H9 (cell line): ENCODE data around the gene SPTSSB. TPM values are rescaled to one million over a fixed set of nuclear protein-coding genes. Genes with fewer than 3 reads are reported as not detected.

Experiments
- DNase-seq: peaks from one replicate; pipeline ENCODE4 v3.0.0-alpha.2; 2017
- H2AFZ ChIP-seq: one replicate; pipeline ENCODE4 v1.6.1; 2013; ENCODE audit warnings: mild to moderate bottlenecking, low read length, control low read depth, moderate library complexity
- H2AK5ac ChIP-seq: 2 replicates; pipeline ENCODE4 v1.6.1; 2013; ENCODE audit warnings: low read length, control low read depth, mixed read lengths; ENCODE audit not compliant: insufficient read length
- H2BK120ac ChIP-seq: one replicate; pipeline ENCODE4 v1.6.1; 2013; ENCODE audit warnings: low read depth, mild to moderate bottlenecking, low read length, control low read depth, inconsistent platforms; ENCODE audit not compliant: poor library complexity, severe bottlenecking
- H2BK12ac ChIP-seq: 2 replicates; pipeline ENCODE4 v1.6.1; 2013; ENCODE audit warnings: low read length, control low read depth, mixed read lengths, low read depth; ENCODE audit not compliant: insufficient read length
- H2BK15ac ChIP-seq: 2 replicates; pipeline ENCODE4 v1.6.1; 2013; ENCODE audit warnings: low read depth, low read length, control low read depth
- H2BK20ac ChIP-seq: one replicate; pipeline ENCODE4 v1.6.1; 2013; ENCODE audit warnings: low read depth, mild to moderate bottlenecking, low read length, control low read depth, inconsistent platforms; ENCODE audit not compliant: poor library complexity, severe bottlenecking
- H2BK5ac ChIP-seq: 2 replicates; pipeline ENCODE4 v1.6.1; 2013; ENCODE audit warnings: low read length, control low read depth, mixed read lengths; ENCODE audit not compliant: insufficient read length
- H3K14ac ChIP-seq: 2 replicates; pipeline ENCODE4 v1.6.1; 2013; ENCODE audit warnings: low read length, control low read depth; ENCODE audit not compliant: insufficient read depth
- H3K18ac ChIP-seq: 2 replicates; pipeline ENCODE4 v1.6.1; 2013; ENCODE audit warnings: low read depth, mild to moderate bottlenecking, mixed read lengths, low read length, control low read depth; ENCODE audit not compliant: insufficient read length
- H3K23ac ChIP-seq: 2 replicates; pipeline ENCODE4 v1.6.1; 2013; ENCODE audit warnings: low read length, control low read depth, mixed read lengths, low read depth; ENCODE audit not compliant: insufficient read length
- H3K23me2 ChIP-seq: 2 replicates; pipeline ENCODE4 v1.6.1; 2013; ENCODE audit warnings: low read depth, mild to moderate bottlenecking, mixed read lengths, low read length, control low read depth; ENCODE audit not compliant: insufficient read length, poor library complexity, severe bottlenecking
- H3K27ac ChIP-seq: 2 replicates; pipeline ENCODE4 v1.5.1; 2013; ENCODE audit warnings: low read length, control low read depth, mixed read lengths, low read depth; ENCODE audit not compliant: insufficient read length
- H3K27me3 ChIP-seq: 2 replicates; pipeline ENCODE4 v1.6.1; 2013; ENCODE audit warnings: low read length, control low read depth, inconsistent platforms; ENCODE audit not compliant: insufficient read depth
- H3K4ac ChIP-seq: 2 replicates; pipeline ENCODE4 v1.6.1; 2013; ENCODE audit warnings: low read depth, mild to moderate bottlenecking, control low read depth, inconsistent platforms, low read length, moderate library complexity
- H3K4me1 ChIP-seq: 2 replicates; pipeline ENCODE4 v1.6.1; 2013; ENCODE audit warnings: low read length, control low read depth, inconsistent platforms; ENCODE audit not compliant: insufficient read depth
- H3K4me2 ChIP-seq: 2 replicates; pipeline ENCODE4 v1.6.1; 2013; ENCODE audit warnings: low read length, control low read depth, mixed read lengths; ENCODE audit not compliant: insufficient read length, insufficient read depth
- H3K56ac ChIP-seq: 2 replicates; pipeline ENCODE4 v1.6.1; 2013; ENCODE audit warnings: low read depth, mild to moderate bottlenecking, mixed read lengths, low read length, control low read depth; ENCODE audit not compliant: insufficient read length
- H3K79me1 ChIP-seq: 2 replicates; pipeline ENCODE4 v1.6.1; 2013; ENCODE audit warnings: low read depth, mild to moderate bottlenecking, moderate library complexity, low read length, control low read depth, inconsistent platforms; ENCODE audit not compliant: insufficient read depth, poor library complexity, severe bottlenecking
- H3K79me2 ChIP-seq: 2 replicates; pipeline ENCODE4 v1.6.1; 2013; ENCODE audit warnings: low read length, control low read depth, inconsistent platforms; ENCODE audit not compliant: insufficient read depth
- H3K9ac ChIP-seq: 2 replicates; pipeline ENCODE4 v1.6.1; 2013; ENCODE audit warnings: low read length, control low read depth, mixed read lengths; ENCODE audit not compliant: insufficient read length; ENCODE audit errors: extremely low read depth
- H3K9me3 ChIP-seq: one replicate; pipeline ENCODE4 v1.6.1; 2013; ENCODE audit warnings: low read depth, low read length, inconsistent platforms; ENCODE audit not compliant: control insufficient read depth
- H3T11ph ChIP-seq: one replicate; pipeline ENCODE4 v1.6.1; 2013; ENCODE audit warnings: mild to moderate bottlenecking, low read length, control low read depth, inconsistent platforms
- H4K20me1 ChIP-seq: one replicate; pipeline ENCODE4 v1.6.1; 2013; ENCODE audit not compliant: control insufficient read depth, insufficient read length, insufficient read depth
- H4K5ac ChIP-seq: 2 replicates; pipeline ENCODE4 v1.6.1; 2013; ENCODE audit warnings: low read depth, mild to moderate bottlenecking, mixed read lengths, low read length, control low read depth; ENCODE audit not compliant: insufficient read length
- H4K8ac ChIP-seq: replicated peaks from 2 replicates; pipeline ENCODE4 v1.6.1; 2013; ENCODE audit warnings: low read length, control low read depth, mixed read lengths, low read depth; ENCODE audit not compliant: insufficient read length
- H4K91ac ChIP-seq: 2 replicates; pipeline ENCODE4 v1.6.1; 2013; ENCODE audit warnings: low read depth, mild to moderate bottlenecking, moderate library complexity, mixed read lengths, low read length, control low read depth; ENCODE audit not compliant: insufficient read length
- H3K27ac Mint-ChIP-seq, 3 experiments: 2 replicates in 2 of 3; 3 replicates in 1 of 3; pipeline ENCODE4 v1.8.0; 2020 to 2021; ENCODE audit warnings: mixed read lengths in 3 of 3, mild to moderate bottlenecking in 1 of 3, moderate library complexity in 1 of 3
- H3K27me3 Mint-ChIP-seq: 2 replicates; pipeline ENCODE4 v1.8.0; 2021; ENCODE audit warnings: low read depth, mild to moderate bottlenecking, moderate library complexity, mixed read lengths
- H3K36me3 Mint-ChIP-seq, 3 experiments: 2 replicates in 2 of 3; 3 replicates in 1 of 3; pipeline ENCODE4 v1.8.0; 2020 to 2021; ENCODE audit warnings: low read depth in 3 of 3, mixed read lengths in 3 of 3; ENCODE audit not compliant: insufficient read depth in 1 of 3
- H3K4me1 Mint-ChIP-seq, 2 experiments: 2 replicates each; pipeline ENCODE4 v1.8.0; 2020; ENCODE audit warnings: mixed read lengths in 2 of 2
- H3K4me3 Mint-ChIP-seq, 2 experiments: 2 replicates in 1 of 2; 3 replicates in 1 of 2; pipeline ENCODE4 v1.8.0; 2020 to 2021; ENCODE audit warnings: mild to moderate bottlenecking in 2 of 2, mixed read lengths in 2 of 2, moderate library complexity in 1 of 2
- H3K9me3 Mint-ChIP-seq, 2 experiments: 2 replicates in 1 of 2; 3 replicates in 1 of 2; pipeline ENCODE4 v1.8.0; 2020; ENCODE audit warnings: mild to moderate bottlenecking in 2 of 2, mixed read lengths in 2 of 2, moderate library complexity in 1 of 2
- CTCF ChIP-seq: fragments of 200-600 bp; sonication (generic); conservative IDR thresholded peaks from 3 replicates; pipeline ENCODE4 v1.8.0; 2021; ENCODE audit warnings: antibody characterized with exemption, mild to moderate bottlenecking
- WGBS: extraction: QIAGEN DNeasy Blood & Tissue Kit; methylation state at CpG from one replicate; pipeline ENCODE4 v1.1.7; 2013; ENCODE audit warnings: missing lambda C conversion rate, low lambda C conversion rate, mixed read lengths; ENCODE audit not compliant: insufficient read length; ENCODE audit errors: extremely low coverage; 5-methylcytosine and 5-hydroxymethylcytosine counted together
- total RNA-seq: library from RNA; stranded (reverse); gene quantifications from 2 replicates; pipeline ENCODE4 v1.2.1, GENCODE V29; 2021

The SPTSSB gene
- total RNA-seq, 1 experiment from 2014 or later, result 3.5 TPM

GRCh38 chr3:161351330-161351729 lies 20.0 kb downstream of the SPTSSB start:
- no peak for TF ChIP-seq CTCF
- Mint-ChIP-seq H3K27me3 (no peaks in the 10 kb centered on the region), H3K4me3 (no peak overlapping the region), H3K27ac (no peak overlapping the region), H3K9me3 (no peaks in the 10 kb centered on the region), H3K36me3 (no peaks in the 10 kb centered on the region), H3K4me1 (peaks cover 0 to 5% of the 10 kb centered on the region in 2 experiments)
- Histone ChIP-seq H2BK12ac (no peak overlapping the region), H3K4me1 (no peaks in the 10 kb centered on the region), H2AFZ (no peak overlapping the region), H3K14ac (no peak overlapping the region), H4K8ac (no peak overlapping the region), H3K9ac (no peak overlapping the region), H4K91ac (no peak overlapping the region), H3K4ac (no peak overlapping the region), H2BK20ac (no peak overlapping the region), H3K23ac (no peak overlapping the region), H2BK15ac (no peak overlapping the region), H3T11ph (no peak overlapping the region), H2AK5ac (no peak overlapping the region), H3K56ac (no peak overlapping the region), H2BK5ac (no peak overlapping the region), H2BK120ac (no peak overlapping the region), H3K27me3 (no peaks in the 10 kb centered on the region), H4K20me1 (no peaks in the 10 kb centered on the region), H3K4me2 (no peak overlapping the region), H3K79me1 (no peaks in the 10 kb centered on the region), H3K79me2 (no peaks in the 10 kb centered on the region), H3K27ac (no peak overlapping the region), H3K9me3 (no peaks in the 10 kb centered on the region), H3K23me2 (no peaks in the 10 kb centered on the region), H4K5ac (no peak overlapping the region), H3K18ac (no peak overlapping the region)
- DNase-seq, result no peak
- WGBS, result no CpG with 5 or more reads among the region's 1 CpG
